Inflammatory macrophage treated with lipopolysaccharide for 1 hour (primary cell): ENCODE data around the gene SIRPD.
"Not testable (repeated sequence)": the region's sequence is repeated elsewhere in the genome, so short reads cannot be mapped to it uniquely, and the experiment has no call there.

Experiments used
- DNase-seq, 2 donors: peaks; one replicate each; pipeline ENCODE4 v3.0.0-alpha.2; 2020 to 2022

Gene SIRPD

DNA sequence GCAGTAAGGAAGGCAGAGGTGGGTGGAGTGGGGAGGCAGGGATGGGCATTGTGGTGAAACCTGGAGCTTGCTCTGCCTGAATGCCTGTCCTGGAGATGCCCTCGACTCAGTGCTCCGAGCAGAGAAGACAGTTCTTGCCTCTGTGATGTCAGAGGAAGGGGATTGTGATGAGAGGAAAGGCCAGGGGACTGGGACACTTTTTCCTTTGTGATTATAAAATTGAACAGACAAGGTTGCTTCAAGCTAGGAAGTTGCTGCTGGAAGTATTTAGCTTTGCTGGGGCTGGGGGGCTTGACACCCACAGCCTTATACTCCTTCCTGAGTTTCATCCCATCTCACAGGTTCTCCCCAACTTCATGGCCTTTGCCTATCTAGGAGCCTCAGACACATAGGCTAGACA, at the start of gene SIRPD:
TSS of gene SIRPD (minus strand) at position 101 of the 400 bp plus-strand sequence. CDS start at position 49, 52 bp downstream.
- no peak for DNase-seq

DNA sequence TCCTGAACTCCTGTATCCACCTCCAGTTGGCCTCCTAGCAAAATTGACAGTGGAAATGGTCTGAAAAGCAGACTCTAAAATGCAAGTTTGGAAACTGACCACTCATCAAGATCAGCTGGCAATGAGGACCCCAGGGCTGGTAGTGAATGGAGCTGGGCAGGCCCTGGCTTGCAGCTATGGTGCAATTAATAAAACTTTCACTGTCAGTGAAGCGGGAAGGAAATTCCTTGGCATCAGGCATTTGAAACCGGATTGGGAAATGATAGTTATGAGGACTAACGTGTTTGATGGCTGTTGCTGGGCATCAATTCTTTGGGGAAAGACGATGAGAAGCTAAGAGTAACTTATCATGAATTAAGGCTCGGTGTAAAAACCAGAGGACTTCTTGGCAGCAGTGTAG, 43.2 kb upstream of the SIRPD start:
- DNase-seq, result no peak

DNA sequence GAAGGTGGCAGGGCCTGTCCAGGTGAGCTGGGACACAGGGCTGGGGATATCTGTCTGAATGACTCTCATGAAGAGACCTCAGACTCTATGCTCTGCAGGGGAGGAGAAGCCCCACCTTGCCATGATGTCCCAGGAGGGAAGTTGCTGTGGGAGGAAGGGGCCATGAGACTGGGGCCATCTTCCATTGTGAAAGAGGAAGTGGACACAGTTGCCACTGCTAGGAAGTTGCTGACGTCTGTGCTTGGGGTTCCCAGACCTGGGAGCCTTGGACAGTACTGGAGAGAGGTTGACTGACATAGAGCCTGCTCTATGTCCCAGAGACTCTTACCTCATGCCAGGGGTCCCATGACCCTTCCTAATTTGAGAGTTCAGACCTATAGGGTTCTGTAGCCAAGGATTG, 37.8 kb upstream of the SIRPD start:
- DNase-seq, result no peak

DNA sequence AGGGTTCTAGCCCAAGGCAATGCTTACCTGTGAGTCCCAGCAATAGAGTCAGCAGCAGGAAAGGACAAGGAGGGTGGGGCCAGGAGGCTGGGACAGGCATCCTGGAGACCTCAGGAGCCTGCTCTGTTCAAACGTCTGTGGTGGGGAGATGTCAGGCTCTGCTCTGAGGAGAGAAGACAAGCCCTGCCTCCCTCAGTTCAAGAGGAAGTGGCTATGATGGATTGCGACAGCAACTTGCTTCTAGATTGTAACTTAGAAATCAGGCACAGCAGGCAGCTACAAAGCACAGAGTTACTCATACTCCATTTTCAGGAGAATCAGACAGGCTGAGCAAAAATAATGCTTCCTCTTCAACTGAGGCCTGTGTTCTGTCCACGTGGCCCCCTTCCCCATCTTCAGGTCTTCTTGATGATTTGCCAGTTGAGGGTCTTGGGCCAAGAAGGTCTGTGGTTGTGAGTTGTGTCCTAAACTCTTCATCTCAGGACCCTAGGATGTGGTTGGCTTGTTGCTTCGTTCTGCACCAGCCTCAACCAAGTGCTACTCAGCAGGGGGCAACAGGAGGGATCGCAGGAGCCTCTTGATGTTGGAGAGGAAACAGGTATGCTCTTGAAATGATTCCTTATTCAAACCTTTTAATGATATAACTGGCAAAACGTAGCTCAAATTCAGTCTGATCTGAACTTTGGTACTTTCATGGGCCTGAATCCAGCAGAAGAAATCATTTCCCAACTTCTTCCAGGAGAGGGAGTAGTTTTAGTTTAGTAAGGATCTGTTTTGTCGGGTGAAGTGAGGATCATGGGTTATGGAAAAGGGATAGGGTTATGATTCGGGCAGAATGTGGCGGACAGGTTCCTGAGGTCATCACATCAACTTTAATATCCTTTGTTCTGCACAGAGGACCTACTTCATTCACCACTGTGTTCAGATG, 31.3 kb upstream of the SIRPD start:
- DNase-seq, result no peak

DNA sequence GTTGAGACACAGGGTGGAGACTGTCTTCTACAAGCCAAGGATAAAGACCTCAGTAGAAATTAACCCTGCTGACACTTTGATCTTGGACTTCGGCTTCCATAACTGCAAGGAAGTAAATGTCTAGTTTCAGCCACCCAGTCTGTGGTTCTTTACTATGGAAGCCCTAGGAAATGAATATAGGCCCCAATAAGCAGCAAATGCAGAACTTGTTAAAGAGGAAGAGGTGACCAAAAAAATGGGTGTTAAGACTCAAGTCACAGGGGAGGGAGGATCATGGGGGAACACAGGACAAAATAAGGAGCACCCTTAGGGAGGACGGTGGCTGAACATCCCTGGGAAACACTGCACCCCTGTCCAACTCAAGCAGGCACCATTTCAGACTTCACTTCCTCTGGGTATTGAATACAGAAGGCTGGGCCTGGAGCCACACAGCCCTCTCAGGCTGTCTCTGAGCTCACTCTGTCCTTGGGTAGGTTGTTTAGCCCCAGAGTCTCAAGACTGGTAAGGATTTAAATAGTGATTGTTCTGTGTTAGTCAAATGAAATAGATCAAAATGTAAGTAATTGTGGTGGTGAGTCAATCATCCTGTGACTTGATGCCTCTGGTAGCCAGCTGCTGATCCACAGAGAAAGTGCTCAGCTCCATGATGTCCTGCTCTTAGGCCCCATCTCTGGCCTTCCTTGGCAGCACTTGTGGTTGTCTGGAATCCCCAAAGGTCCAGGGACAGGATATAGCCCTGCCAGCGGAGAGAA, 30.5 kb upstream of the SIRPD start:
- DNase-seq, result no peak

DNA sequence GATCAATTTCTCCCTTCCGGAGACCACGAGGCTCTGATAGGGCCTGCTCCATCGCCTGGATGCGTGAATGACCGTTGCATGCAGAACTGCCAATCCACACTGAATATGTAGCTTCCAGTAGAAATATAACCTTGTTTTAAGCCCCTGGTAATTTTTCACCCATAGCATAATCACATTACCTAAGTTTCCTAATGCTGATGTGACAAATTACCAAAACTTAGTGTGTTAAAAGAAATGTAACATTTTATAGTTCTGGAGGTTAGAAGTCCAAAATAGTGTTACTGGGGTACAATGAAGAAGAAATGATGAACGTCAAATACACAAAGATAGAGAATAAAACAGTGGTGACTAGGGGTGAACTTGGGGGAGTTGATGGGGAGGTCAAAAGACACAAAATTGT, 22.0 kb upstream of the SIRPD start:
- DNase-seq, result no peak

DNA sequence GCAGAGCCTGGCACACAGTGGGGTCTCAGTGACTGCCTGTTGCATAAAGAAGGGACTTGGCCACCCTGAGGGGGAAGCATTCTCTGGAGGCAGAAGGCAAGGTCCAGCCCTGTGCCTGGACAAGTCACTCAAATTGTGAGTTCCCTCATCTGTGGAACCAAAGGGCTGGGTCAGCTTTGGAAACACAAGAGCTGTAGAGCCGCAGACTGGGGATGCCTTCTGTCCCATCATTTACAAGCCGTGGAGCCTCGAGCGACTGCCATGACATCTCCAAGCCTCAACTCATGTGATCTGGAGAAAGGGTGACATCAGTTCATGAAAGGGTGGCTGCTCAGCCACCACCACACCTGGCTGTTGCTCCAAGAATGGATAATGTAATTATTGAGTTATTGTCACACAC, 20.4 kb upstream of the SIRPD start:
- no peak for DNase-seq

DNA sequence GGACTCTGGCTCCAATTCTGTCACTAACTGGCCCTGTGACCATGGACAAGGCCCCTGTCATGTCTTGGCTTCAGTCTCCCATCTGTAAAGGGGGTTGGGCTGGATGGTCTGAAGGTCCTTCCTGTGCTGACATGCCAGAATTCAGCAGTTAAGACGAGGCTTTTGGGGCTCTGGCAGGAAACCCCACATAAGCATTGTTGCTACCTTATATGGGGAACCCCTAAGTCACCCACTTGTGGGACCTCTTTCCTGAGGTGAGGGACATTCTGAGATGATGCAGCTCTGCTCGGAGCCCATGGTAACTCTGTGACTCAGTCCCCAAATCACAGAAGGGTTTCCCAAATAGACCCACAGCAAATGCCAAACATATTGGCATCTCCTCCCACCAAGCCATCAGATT, 19.8 kb upstream of the SIRPD start:
- peak in 1 of 2 donors; percentile 15 for DNase-seq

DNA sequence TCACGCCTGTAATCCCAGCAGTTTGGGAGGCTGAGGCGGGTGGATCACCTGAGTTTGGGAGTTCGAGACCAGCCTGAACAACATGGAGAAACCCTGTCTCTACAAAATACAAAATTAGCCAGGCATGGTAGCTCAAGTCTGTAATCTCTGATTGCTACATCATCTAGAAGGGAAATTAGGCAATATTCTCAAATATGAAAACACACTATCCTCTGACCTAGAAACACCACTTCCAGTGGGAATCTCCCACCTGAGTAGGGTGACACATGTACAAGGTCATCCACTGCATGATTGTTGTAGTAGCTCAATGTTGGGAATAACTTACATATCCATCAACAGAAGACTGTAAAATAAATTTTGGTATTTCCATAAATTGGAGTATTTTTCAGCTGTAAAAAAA, 19.1 kb upstream of the SIRPD start:
- peak; percentile 62 to 84 for DNase-seq

DNA sequence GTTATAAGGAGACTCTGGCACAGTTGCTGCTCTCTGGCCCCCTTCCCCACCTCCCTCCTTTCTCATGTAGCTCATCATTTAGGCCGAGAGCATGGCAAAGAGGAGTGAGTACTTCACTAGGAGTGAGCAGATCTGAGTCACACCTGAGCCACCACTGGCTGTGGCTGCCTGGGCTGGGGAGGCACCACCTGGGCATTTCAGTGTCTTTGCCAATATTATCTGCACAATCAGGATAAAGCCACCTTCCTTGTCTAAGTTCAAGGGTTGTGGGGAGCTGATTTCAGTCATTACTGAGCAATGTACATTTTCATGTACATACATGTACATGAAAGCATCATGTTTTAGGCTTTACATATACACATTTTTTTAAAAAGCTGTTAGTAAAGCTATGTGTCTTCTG, 18.5 kb upstream of the SIRPD start:
- DNase-seq, result not testable (repeated sequence)

DNA sequence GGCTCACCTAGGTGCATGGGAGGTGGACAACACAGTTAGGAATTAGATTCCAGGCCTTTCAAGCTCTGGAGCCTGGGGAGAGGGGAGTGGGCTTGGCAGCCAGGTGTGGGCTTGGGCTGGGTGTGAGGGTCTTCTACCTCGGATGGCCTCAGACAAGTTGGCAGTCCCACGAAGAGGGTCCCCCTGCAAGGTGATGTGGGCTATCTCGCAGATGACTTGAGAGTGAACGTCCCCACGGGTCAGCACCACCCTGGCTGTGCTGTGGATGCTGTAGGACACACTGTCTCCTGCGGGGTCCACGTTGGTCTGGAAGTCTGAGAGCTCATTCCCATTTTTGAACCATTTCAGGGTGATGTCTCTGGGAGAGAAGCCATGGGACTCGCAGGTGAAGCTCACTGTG, 14.1 kb upstream of the SIRPD start:
- not testable (repeated sequence) for DNase-seq

DNA sequence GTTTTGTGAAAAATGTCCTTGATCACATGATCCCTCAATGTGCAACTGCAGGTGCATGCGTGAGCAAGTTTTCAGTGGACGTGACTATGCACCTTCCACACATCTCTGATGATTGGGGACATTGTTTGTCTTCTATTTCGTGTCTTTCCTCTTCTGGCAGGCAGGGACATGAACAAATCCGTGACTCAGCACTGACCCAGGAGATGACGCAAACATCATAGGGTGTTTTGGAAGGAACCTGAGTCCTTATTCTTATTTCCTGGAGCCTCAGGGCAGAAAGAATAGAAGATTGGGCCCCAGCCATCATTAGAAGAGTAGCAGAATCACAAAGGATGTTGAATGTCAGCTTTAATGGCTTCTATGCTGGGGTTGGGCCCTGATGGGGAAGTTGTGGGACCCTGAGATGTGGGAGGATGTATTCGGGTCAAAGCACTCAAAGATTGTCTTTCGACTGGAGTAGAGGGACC, 11.9 kb upstream of the SIRPD start:
- peak; percentile 77 to 78 for DNase-seq

DNA sequence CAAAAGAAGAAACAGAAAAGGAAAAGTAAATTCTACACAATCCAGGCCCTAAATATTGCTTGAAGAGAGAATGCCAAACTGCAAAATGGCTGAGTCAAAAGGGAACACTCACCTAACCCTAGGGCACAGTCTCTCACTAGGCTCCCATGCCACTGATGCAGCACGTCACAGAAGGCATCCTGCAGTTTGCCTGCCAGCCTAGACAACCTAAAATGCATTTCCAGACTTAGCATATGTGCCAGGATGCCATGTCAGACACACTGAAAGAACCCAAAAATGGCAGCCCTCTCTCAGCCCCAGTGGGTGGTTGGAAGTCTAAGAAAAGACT, 10.6 kb upstream of the SIRPD start:
- DNase-seq, result no peak

DNA sequence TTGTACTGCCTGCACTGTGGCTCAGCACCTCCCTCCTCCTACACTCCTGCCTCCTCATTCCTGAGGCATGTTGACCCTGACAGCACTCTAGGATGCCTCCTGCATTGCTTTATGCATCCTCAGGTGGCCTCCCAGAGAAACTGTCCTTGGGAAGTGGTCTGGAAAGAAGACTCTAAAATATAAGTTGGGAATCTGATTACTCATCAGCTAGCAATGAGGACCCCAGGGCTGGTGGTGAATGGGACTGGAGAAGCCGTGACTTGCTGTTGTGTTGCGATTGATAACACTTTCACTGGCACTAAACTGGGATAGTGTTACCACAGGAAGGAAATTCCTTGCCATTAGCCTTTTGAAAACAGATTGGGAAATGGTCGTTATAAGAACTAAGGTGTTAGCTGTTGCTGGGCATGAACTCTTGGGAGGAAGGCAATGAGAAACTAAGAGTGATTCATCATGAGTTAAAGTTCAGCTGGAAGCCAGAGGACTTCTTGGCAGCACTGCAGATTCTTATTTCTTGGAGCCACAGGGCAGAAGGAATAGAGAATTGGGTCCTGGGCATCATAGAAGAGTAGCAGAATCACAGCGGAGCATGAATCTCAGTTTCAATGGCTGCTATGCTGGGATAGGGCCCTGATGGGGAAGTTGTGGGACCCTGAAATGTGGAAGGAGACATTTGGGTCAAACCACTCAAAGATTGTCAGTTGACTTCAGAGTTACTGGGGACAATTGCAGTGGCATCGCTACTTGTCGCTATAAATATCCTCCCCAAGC, 10.1 kb upstream of the SIRPD start:
- peak; percentile 27 to 35 for DNase-seq

DNA sequence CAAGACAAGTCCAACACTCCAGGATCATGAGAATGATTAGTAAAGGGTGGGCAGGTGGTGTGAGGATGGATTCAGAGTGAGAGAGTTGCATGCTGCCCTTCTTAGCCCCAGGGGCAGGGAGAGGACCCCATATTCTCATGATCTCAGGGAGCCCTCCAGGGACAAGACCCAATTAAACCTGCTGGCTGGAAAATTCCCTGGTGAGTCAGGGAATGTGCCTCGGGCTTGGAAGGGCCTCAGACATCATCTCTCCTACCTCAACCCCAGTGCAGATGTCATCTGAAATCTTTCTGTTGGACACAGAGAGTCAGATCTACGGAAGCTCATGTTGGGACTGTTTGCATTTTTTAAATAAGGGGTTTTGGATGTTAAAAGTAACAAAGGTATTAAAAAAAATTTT, 9.2 kb upstream of the SIRPD start:
- no peak for DNase-seq

DNA sequence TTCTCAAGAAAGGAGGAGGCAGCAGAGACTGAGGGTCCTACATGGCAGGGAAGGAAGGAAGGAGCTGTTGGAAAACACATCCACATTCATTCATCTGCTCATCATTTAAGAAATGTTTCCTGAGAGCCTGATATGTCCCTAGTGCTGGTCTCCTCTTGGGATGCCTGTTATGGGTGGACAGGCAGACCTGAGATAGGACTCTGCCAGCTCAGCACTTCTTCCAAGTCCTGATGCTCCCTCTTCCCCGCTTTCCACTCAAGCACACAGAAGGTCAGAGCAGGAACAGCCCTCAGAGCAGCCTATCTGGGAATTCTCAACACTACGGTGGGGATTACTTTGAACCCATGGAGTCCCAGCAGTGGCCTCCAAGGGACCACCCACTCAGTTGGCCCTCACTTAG, 8.0 kb upstream of the SIRPD start:
- DNase-seq, result no peak

DNA sequence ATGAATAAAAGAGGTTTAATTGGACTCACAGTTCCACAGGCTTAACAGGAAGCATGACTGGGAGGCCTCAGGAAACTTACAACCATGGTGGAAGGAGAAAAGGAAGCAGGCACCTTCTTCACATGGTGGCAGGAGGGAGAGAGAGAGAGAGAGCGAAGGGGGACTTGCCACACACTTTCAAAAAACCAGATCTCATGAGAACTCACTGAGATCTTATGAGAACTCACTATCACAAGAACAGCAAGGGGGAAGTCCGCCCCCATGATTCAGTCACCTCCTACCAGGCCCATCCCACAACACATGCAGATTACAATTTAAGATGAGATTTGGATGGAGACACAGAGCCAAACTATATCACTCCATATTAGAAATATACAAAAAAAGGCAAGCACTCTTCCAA, 6.1 kb upstream of the SIRPD start:
- DNase-seq, result peak in 1 of 2 donors; percentile 44

DNA sequence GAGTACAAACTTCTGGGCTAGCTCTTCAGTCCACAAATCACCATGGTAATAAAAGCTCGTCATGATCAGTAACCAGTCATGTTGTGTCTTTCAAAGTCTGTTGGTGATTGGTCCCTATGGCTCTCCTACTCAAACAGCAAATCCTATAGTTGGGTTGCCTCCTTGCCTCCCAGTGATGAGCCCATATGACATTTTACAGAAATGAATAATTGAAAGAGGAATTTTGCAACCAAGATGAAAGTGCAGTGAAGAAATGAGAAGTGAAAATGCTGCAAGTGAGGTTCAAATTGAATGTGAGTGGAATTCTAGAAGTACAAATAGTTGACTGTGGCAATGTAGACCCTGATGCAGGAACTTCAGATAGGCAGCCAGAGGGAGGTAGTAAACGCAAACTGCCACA, 5.1 kb upstream of the SIRPD start:
- DNase-seq, result peak; percentile 65 to 71

DNA sequence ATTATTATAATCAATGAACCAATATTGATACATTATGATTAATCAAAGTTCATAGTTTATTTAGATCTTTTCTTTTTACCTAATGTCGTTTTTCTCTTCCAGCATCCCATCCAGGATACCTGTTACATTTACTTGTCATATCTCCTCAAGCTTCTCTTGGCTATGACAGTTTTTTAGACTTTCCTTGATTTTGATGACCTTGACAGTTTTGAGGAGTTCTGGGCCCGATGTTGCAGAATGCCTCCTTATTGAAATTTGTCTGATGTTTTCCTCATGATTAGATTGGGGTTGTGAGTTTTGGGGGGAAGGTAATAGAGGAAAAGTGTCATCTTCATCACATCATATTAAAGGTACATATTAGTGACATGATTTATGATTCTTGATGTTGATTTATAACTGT, 3.8 kb upstream of the SIRPD start:
- DNase-seq, result no peak

DNA sequence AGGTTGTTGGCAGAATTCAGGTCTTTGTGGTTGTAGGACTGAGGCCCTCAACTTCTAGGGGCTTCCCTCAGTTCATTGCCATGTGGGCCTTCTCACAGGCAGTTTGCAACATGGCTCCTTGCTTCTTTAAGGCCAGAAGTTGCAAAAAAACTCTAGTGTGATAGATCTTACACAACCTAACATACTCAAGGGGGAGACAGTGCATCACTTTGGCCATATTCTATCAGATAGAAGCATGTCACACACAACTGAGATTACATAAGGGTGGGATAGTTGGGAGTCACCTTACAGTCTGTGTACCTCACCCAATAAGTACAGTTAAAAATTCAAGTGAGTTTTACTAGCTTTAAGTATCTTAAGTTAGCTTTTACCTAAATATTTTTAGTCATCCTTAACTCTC, 1.6 kb downstream of the SIRPD start:
- no peak for DNase-seq

DNA sequence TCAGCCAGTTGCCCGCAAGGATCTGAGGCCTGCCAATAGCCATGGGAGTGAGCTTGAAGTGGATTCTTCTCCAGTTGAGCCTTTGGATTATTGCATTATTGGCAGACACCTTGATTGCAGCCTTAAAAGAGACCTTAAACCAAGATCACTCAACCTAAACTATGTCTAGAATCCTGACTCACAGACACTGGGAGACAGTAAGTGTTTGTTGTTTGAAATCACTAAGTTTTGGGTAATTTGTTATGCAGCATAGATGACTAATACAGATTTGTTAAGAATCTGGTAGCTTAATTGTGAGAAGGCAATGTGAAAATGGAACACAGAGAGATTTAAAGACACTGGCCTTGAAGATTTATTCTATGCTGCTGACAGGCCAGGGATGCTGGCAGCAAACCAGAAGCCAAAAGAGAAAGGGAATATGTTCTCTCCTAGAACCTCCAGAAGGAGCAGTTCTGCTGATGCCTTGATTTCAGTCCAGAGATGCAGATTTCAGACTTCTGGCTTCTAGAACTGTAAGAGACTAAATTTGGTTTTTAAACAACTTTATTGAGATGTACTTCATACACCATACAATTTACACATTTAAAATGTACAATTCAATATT, 17.6 kb downstream of the SIRPD start:
- DNase-seq, result no peak

DNA sequence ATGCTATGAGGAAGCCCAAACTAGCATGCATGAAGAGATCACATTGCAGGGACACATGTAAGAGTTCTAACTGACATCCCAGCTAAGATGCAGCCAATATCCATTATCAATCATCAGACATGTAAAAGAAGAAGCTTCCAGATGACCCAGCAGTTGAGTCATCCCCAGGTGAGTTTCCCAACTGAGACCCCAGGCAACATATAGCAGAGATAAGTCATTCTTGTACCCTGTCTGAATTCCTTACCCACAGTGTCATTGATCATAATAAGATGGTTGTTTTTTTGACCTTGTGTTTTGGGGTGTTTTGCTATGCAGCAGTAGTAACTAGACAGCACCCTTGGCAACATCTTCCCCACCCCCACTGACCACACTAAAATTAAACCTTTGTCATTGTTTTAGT, 18.9 kb downstream of the SIRPD start:
- DNase-seq, result no peak

DNA sequence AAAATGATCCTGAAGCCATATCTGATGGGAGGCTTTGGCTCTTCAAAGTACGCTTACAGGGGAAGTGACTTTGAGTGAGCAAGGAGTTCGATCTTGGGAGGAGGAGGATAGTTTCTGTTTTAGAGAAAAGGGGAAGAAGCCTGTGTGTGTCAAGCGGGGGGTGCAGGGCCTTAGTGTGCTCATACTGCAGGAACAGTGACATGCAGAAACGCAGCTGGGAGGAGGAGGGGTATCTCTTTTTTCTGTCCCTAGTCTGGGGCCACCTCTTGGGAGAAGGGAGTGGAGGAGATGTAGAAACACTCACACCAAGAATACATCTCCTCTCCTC, 19.8 kb downstream of the SIRPD start:
- DNase-seq, result peak; percentile 87 to 91
